PFSK-1 (cell line): ENCODE measurements around the gene FGFBP2.

Experiments
- FOXP2 ChIP-seq: optimal IDR thresholded peaks from 2 replicates; pipeline ENCODE3; 2011; ENCODE audit warnings: borderline replicate concordance, control low read depth, inconsistent platforms; ENCODE audit not compliant: insufficient read depth; ENCODE audit errors: extremely low read length, extremely low read depth
- POLR2AphosphoS5 ChIP-seq: IDR thresholded peaks from 2 replicates; pipeline ENCODE4 v1.6.1; 2012; ENCODE audit warnings: low read depth, mild to moderate bottlenecking, control low read depth, low read length, moderate library complexity
- SIN3A ChIP-seq: IDR thresholded peaks from 2 replicates; pipeline ENCODE4 v1.6.1; 2012; ENCODE audit warnings: mild to moderate bottlenecking, low read length, moderate library complexity, borderline replicate concordance; ENCODE audit not compliant: insufficient read depth
- TAF1 ChIP-seq: IDR thresholded peaks from 2 replicates; pipeline ENCODE4 v1.6.1; 2012; ENCODE audit warnings: low read length, control low read depth, borderline replicate concordance; ENCODE audit not compliant: insufficient read depth
- TF ChIP-seq, protein P1 (sequence below), 2 experiments: IDR thresholded peaks; 2 replicates each; pipeline versions ENCODE4 v1.6.1 to v1.8.0; 2011 to 2012; ENCODE audit warnings: low read depth in 2 of 2, low read length in 2 of 2, control low read depth in 1 of 2, inconsistent platforms in 1 of 2, mild to moderate bottlenecking in 1 of 2, moderate library complexity in 1 of 2; ENCODE audit not compliant: insufficient read depth in 1 of 2

DNA sequence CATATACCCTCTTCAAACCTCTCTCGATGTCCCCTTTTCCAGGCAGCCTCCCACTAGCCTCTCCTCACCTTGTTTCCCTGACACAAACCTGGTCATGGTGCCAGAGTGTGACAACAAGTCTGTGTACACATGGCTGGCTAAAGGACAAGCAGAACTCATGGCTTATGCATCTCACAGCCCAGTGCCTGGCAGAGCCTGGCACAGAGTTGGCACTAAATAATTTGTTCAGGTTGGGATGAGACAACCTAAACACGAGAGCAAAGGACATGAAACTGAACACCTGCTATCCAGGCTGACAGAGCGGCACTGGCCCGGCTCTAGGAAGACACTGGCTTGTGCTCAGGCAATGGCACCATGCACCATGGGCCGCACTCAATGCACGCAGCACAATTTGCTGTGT, 48.2 kb upstream of the FGFBP2 start:
- TF ChIP-seq TAF1 (no peak), POLR2AphosphoS5 (no peak), FOXP2 (no peak), SIN3A (no peak)
- TF ChIP-seq, protein P1, sequence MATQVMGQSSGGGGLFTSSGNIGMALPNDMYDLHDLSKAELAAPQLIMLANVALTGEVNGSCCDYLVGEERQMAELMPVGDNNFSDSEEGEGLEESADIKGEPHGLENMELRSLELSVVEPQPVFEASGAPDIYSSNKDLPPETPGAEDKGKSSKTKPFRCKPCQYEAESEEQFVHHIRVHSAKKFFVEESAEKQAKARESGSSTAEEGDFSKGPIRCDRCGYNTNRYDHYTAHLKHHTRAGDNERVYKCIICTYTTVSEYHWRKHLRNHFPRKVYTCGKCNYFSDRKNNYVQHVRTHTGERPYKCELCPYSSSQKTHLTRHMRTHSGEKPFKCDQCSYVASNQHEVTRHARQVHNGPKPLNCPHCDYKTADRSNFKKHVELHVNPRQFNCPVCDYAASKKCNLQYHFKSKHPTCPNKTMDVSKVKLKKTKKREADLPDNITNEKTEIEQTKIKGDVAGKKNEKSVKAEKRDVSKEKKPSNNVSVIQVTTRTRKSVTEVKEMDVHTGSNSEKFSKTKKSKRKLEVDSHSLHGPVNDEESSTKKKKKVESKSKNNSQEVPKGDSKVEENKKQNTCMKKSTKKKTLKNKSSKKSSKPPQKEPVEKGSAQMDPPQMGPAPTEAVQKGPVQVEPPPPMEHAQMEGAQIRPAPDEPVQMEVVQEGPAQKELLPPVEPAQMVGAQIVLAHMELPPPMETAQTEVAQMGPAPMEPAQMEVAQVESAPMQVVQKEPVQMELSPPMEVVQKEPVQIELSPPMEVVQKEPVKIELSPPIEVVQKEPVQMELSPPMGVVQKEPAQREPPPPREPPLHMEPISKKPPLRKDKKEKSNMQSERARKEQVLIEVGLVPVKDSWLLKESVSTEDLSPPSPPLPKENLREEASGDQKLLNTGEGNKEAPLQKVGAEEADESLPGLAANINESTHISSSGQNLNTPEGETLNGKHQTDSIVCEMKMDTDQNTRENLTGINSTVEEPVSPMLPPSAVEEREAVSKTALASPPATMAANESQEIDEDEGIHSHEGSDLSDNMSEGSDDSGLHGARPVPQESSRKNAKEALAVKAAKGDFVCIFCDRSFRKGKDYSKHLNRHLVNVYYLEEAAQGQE (IDR thresholded peaks at IDR 0.05; ENCODE audit: insufficient read depth in 1 of 2, low read depth in 2 of 2, low read length in 2 of 2) = no peak
